Right ventricle myocardium superior (tissue), 1 donor: ENCODE results near the gene ETV2. TPM values are rescaled to one million over a fixed set of nuclear protein-coding genes. Genes with fewer than 3 reads are reported as not detected.
A peak's percentile ranks its signal among the peaks of the same experiment; 100 is the strongest.

Experiments
- ATAC-seq: fragments of 200-7000 bp; cut with Tn5 transposase; one replicate; pipeline ENCODE4 v1.9.1; 2020; ENCODE audit warnings: mild to moderate bottlenecking; ENCODE audit not compliant: poor library complexity
- DNase-seq: peaks from one replicate; pipeline ENCODE4 v3.0.0-alpha.2; 2020
- intact Hi-C: fragments of 100-400 bp; cut with DNase I; formaldehyde crosslinking; loops from one replicate; pipeline ENCODE4 v1.11.2; 2022
- total RNA-seq: library from RNA; stranded (reverse); fragmentation: NEBNext Ultra II Directional; extraction: Animal tissue kit (Norgen Biotek cat#: 25700); gene quantifications from one replicate; pipeline ENCODE4 v1.2.1, GENCODE V29; 2021
- donor health status: DM: no; HTN: yes; CAD: no; lungs with severe emphysema.

ETV2 gene
- total RNA-seq, 1 donor from 2014 or later = 0.32 TPM

GRCh38 chr19:35622750-35623149 is 18.8 kb upstream of the ETV2 start:
- DNase-seq (no peak), ATAC-seq (no peak)
- intact Hi-C loops = no loop called here

DNA sequence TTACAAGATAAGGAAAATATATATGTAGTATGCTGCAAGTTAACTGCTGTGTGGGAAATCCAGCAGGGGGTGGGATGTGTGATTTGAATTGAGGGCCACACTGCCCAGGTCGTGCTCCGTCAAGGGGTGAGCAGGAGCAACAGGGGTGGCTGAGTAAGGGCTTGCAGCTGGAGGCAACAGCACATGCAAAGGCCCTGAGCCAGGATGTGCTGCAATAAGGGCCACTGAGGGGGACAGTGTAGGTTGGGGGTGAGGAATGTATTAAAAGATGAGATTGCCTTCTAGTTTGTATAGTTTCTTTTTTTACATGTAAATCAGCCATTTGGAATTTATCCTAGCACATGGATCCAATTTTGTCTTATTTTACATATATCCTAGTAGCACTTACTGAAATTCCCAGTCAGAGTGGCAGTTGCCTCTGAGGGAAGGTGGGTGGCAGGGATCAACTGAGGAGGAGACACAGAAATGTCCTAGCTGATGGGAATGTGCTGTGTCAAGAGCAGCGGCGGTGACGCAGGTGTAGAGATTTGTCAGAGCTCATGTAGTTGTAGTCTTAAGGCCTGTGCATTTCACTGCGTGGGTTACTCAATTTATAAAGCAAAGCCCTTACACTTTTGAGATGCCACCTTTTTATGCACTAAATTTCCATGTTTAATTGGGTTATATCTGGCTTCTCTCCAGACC is 18.1 kb upstream of the ETV2 start:
- ATAC-seq (no peak), DNase-seq (no peak)
- intact Hi-C loops = no loop called here

- DNase-seq (no peak), ATAC-seq (no peak)
- intact Hi-C loops = no loop called here
Measured at GRCh38 chr19:35628264-35628564, 13.3 kb upstream of the ETV2 start.

- ATAC-seq (peak; percentile 100), DNase-seq (peak; percentile 97)
- intact Hi-C loops = no loop called here
Measured at GRCh38 chr19:35628565-35629331, 12.8 kb upstream of the ETV2 start, which contains the start of gene RBM42. TSS of gene RBM42 (plus strand) at chr19:35629036. CDS start at chr19:35629154, 118 bp downstream.

DNA sequence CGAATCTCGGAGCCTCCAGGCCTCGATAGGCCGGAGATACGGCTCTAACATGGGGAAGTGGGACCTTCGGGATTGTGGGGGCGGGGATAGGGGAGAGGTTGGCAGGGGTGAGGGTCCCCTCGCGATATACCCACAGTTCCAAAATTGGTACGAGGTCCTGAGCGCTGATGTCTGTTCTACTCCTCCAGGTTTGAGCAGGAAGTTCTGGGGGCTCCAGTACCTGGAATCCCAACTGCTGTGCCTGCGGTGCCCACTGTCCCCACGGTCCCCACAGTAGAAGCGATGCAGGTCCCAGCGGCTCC is 12.3 kb upstream of the ETV2 start:
- no peak for ATAC-seq

GRCh38 chr19:35633727-35634440 is 7.7 kb upstream of the ETV2 start:
- ATAC-seq (no peak), DNase-seq (no peak)
- intact Hi-C loops = no loop called here

More for the DNA sequence above, 12.3 kb upstream of the ETV2 start:
- no peak for DNase-seq
- intact Hi-C loops = no loop called here

- intact Hi-C loops = no loop called here
- DNase-seq (no peak), ATAC-seq (no peak)
Measured at GRCh38 chr19:35636651-35637050, 4.9 kb upstream of the ETV2 start.

- ATAC-seq (no peak), DNase-seq (no peak)
- intact Hi-C loops = no loop called here
Measured at GRCh38 chr19:35637165-35637564, 4.4 kb upstream of the ETV2 start.

GRCh38 chr19:35639321-35639639 is 2.3 kb upstream of the ETV2 start:
- no peak for ATAC-seq
- intact Hi-C loops = no loop called here
- DNase-seq = no peak

DNA sequence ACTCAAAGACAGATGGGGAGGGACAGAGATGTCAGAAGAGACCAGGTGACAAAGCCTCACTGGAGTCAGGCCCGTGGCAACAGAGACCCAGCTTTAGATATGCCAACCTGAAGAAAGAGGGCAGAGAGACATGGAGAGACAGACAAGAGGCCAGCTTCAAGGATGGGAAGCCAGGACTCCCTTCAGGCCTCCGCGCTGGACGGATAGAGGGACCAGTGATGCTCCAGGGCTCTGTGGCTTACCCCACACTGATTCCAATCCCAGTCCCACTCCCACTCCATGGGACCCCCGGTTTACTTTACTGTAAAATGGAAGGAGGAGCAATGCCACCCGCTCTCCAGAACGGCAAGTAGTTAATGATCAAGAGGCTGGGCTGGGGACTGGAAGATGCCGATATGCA is 1.7 kb upstream of the ETV2 start:
- intact Hi-C loops = no loop called here
- ATAC-seq = no peak
- no peak for DNase-seq

DNA sequence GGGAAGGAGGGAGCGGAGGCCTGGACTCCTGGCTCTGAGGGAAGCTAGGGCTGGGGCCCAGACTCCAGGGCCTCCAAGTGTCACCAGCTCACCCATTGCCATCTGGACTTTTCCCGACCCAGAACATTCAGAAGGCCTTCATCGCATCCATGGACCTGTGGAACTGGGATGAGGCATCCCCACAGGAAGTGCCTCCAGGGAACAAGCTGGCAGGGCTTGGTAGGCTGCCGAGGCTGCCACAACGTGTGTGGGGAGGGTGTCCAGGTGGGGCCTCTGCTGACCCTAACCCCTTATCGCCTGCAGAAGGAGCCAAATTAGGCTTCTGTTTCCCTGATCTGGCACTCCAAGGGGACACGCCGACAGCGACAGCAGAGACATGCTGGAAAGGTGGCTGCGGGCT is 767 bp downstream of the ETV2 start:
- no peak for DNase-seq
- intact Hi-C loops = no loop called here
- no peak for ATAC-seq

- intact Hi-C loops = no loop called here
Measured at GRCh38 chr19:35642798-35643254, 1.3 kb downstream of the ETV2 start.

GRCh38 chr19:35643255-35644205 is 2.0 kb downstream of the ETV2 start:
- intact Hi-C loops = no loop called here
- peak; percentile 70 for ATAC-seq
- peak; percentile 89 for DNase-seq

More at GRCh38 chr19:35642798-35643254, 1.3 kb downstream of the ETV2 start:
- DNase-seq (no peak), ATAC-seq (no peak)

DNA sequence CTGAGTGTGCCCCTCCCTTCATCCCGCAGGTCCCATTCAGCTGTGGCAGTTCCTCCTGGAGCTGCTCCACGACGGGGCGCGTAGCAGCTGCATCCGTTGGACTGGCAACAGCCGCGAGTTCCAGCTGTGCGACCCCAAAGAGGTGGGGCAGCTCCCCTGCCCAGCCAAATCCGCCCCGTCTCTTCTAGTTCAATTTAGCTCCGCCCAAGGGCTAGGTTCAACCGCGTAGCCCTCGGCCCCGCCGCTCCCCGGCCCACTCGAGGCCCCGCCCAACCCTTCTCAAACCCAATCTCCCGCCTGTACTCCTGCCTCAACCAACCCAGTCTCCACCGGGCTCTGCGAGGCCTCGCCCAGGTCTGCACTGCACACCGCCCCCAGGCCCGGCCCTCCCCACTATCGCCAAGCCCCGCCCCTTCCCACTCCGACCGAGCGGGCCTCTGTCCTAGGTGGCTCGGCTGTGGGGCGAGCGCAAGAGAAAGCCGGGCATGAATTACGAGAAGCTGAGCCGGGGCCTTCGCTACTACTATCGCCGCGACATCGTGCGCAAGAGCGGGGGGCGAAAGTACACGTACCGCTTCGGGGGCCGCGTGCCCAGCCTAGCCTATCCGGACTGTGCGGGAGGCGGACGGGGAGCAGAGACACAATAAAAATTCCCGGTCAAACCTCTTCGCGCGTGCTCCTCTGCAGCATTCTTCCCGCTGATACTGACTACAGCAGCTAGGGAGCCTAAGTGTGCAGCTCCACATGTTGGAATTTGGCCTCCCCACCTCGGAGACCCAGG is 2.9 kb downstream of the ETV2 start:
- intact Hi-C loops = no loop called here
- DNase-seq = peak; percentile 98
- ATAC-seq = peak; percentile 86

GRCh38 chr19:35644987-35645679 is 3.6 kb downstream of the ETV2 start:
- intact Hi-C loops = no loop called here
- DNase-seq = peak; percentile 93
- ATAC-seq = peak; percentile 61

- intact Hi-C loops = no loop called here
- DNase-seq (no peak), ATAC-seq (no peak)
Measured at GRCh38 chr19:35645680-35646511, 4.4 kb downstream of the ETV2 start.
